Cardiac atrium fibroblast (primary cell): Measurements from ENCODE around the gene C5orf15. TPM values are rescaled to one million over a fixed set of nuclear protein-coding genes. Genes with fewer than 3 reads are reported as not detected.

Source experiments
- total RNA-seq: library from RNA; depleted of rRNA; stranded (reverse); fragments of >200 nt; gene quantifications from 2 replicates; pipeline ENCODE4 v1.2.3, GENCODE V29; 2015

C5orf15 gene
- total RNA-seq, result 74.7 and 80.8 TPM in 2 replicates

GRCh38 chr5:133968204-133968980 lies at the start of gene C5orf15:
Gene C5orf15, minus strand, starts transcription at chr5:133968625. Its CDS starts 41 bp downstream, at chr5:133968584.

GRCh38 chr5:134004626-134005416 lies 36.4 kb upstream of the C5orf15 start, which contains the start of gene VDAC1:
Gene VDAC1, minus strand, starts transcription at chr5:134004975. Its CDS starts 11,963 bp downstream, at chr5:133993012.

Other genes with a start within 250 kb of the C5orf15 start
- gene VDAC1, start 36.4 kb upstream of the C5orf15 start, total RNA-seq, result 316 and 336 TPM in 2 replicates
- under 0.01 TPM in 1 of 2 replicates, not detected in the other for gene TCF7, start 146.1 kb upstream of the C5orf15 start, total RNA-seq
- gene SKP1, start 208.3 kb upstream of the C5orf15 start, total RNA-seq, result 285 and 340 TPM in 2 replicates